H9 (cell line): Measurements from ENCODE around the gene ARSJ. TPM values are rescaled to one million over a fixed set of nuclear protein-coding genes. Genes with fewer than 3 reads are reported as not detected.

ENCODE experiments used
- DNase-seq: peaks from one replicate; pipeline ENCODE4 v3.0.0-alpha.2; 2017
- H2AFZ ChIP-seq: one replicate; pipeline ENCODE4 v1.6.1; 2013; ENCODE audit warnings: mild to moderate bottlenecking, low read length, control low read depth, moderate library complexity
- H2AK5ac ChIP-seq: 2 replicates; pipeline ENCODE4 v1.6.1; 2013; ENCODE audit warnings: low read length, control low read depth, mixed read lengths; ENCODE audit not compliant: insufficient read length
- H2BK120ac ChIP-seq: one replicate; pipeline ENCODE4 v1.6.1; 2013; ENCODE audit warnings: low read depth, mild to moderate bottlenecking, low read length, control low read depth, inconsistent platforms; ENCODE audit not compliant: poor library complexity, severe bottlenecking
- H2BK12ac ChIP-seq: 2 replicates; pipeline ENCODE4 v1.6.1; 2013; ENCODE audit warnings: low read length, control low read depth, mixed read lengths, low read depth; ENCODE audit not compliant: insufficient read length
- H2BK15ac ChIP-seq: 2 replicates; pipeline ENCODE4 v1.6.1; 2013; ENCODE audit warnings: low read depth, low read length, control low read depth
- H2BK20ac ChIP-seq: one replicate; pipeline ENCODE4 v1.6.1; 2013; ENCODE audit warnings: low read depth, mild to moderate bottlenecking, low read length, control low read depth, inconsistent platforms; ENCODE audit not compliant: poor library complexity, severe bottlenecking
- H2BK5ac ChIP-seq: 2 replicates; pipeline ENCODE4 v1.6.1; 2013; ENCODE audit warnings: low read length, control low read depth, mixed read lengths; ENCODE audit not compliant: insufficient read length
- H3K14ac ChIP-seq: 2 replicates; pipeline ENCODE4 v1.6.1; 2013; ENCODE audit warnings: low read length, control low read depth; ENCODE audit not compliant: insufficient read depth
- H3K18ac ChIP-seq: 2 replicates; pipeline ENCODE4 v1.6.1; 2013; ENCODE audit warnings: low read depth, mild to moderate bottlenecking, mixed read lengths, low read length, control low read depth; ENCODE audit not compliant: insufficient read length
- H3K23ac ChIP-seq: 2 replicates; pipeline ENCODE4 v1.6.1; 2013; ENCODE audit warnings: low read length, control low read depth, mixed read lengths, low read depth; ENCODE audit not compliant: insufficient read length
- H3K23me2 ChIP-seq: 2 replicates; pipeline ENCODE4 v1.6.1; 2013; ENCODE audit warnings: low read depth, mild to moderate bottlenecking, mixed read lengths, low read length, control low read depth; ENCODE audit not compliant: insufficient read length, poor library complexity, severe bottlenecking
- H3K27ac ChIP-seq: 2 replicates; pipeline ENCODE4 v1.5.1; 2013; ENCODE audit warnings: low read length, control low read depth, mixed read lengths, low read depth; ENCODE audit not compliant: insufficient read length
- H3K27me3 ChIP-seq: 2 replicates; pipeline ENCODE4 v1.6.1; 2013; ENCODE audit warnings: low read length, control low read depth, inconsistent platforms; ENCODE audit not compliant: insufficient read depth
- H3K4ac ChIP-seq: 2 replicates; pipeline ENCODE4 v1.6.1; 2013; ENCODE audit warnings: low read depth, mild to moderate bottlenecking, control low read depth, inconsistent platforms, low read length, moderate library complexity
- H3K4me1 ChIP-seq: 2 replicates; pipeline ENCODE4 v1.6.1; 2013; ENCODE audit warnings: low read length, control low read depth, inconsistent platforms; ENCODE audit not compliant: insufficient read depth
- H3K4me2 ChIP-seq: 2 replicates; pipeline ENCODE4 v1.6.1; 2013; ENCODE audit warnings: low read length, control low read depth, mixed read lengths; ENCODE audit not compliant: insufficient read length, insufficient read depth
- H3K56ac ChIP-seq: 2 replicates; pipeline ENCODE4 v1.6.1; 2013; ENCODE audit warnings: low read depth, mild to moderate bottlenecking, mixed read lengths, low read length, control low read depth; ENCODE audit not compliant: insufficient read length
- H3K79me1 ChIP-seq: 2 replicates; pipeline ENCODE4 v1.6.1; 2013; ENCODE audit warnings: low read depth, mild to moderate bottlenecking, moderate library complexity, low read length, control low read depth, inconsistent platforms; ENCODE audit not compliant: insufficient read depth, poor library complexity, severe bottlenecking
- H3K79me2 ChIP-seq: 2 replicates; pipeline ENCODE4 v1.6.1; 2013; ENCODE audit warnings: low read length, control low read depth, inconsistent platforms; ENCODE audit not compliant: insufficient read depth
- H3K9ac ChIP-seq: 2 replicates; pipeline ENCODE4 v1.6.1; 2013; ENCODE audit warnings: low read length, control low read depth, mixed read lengths; ENCODE audit not compliant: insufficient read length; ENCODE audit errors: extremely low read depth
- H3K9me3 ChIP-seq: one replicate; pipeline ENCODE4 v1.6.1; 2013; ENCODE audit warnings: low read depth, low read length, inconsistent platforms; ENCODE audit not compliant: control insufficient read depth
- H3T11ph ChIP-seq: one replicate; pipeline ENCODE4 v1.6.1; 2013; ENCODE audit warnings: mild to moderate bottlenecking, low read length, control low read depth, inconsistent platforms
- H4K20me1 ChIP-seq: one replicate; pipeline ENCODE4 v1.6.1; 2013; ENCODE audit not compliant: control insufficient read depth, insufficient read length, insufficient read depth
- H4K5ac ChIP-seq: 2 replicates; pipeline ENCODE4 v1.6.1; 2013; ENCODE audit warnings: low read depth, mild to moderate bottlenecking, mixed read lengths, low read length, control low read depth; ENCODE audit not compliant: insufficient read length
- H4K8ac ChIP-seq: replicated peaks from 2 replicates; pipeline ENCODE4 v1.6.1; 2013; ENCODE audit warnings: low read length, control low read depth, mixed read lengths, low read depth; ENCODE audit not compliant: insufficient read length
- H4K91ac ChIP-seq: 2 replicates; pipeline ENCODE4 v1.6.1; 2013; ENCODE audit warnings: low read depth, mild to moderate bottlenecking, moderate library complexity, mixed read lengths, low read length, control low read depth; ENCODE audit not compliant: insufficient read length
- H3K27ac Mint-ChIP-seq, 3 experiments: 2 replicates in 2 of 3; 3 replicates in 1 of 3; pipeline ENCODE4 v1.8.0; 2020 to 2021; ENCODE audit warnings: mixed read lengths in 3 of 3, mild to moderate bottlenecking in 1 of 3, moderate library complexity in 1 of 3
- H3K27me3 Mint-ChIP-seq: 2 replicates; pipeline ENCODE4 v1.8.0; 2021; ENCODE audit warnings: low read depth, mild to moderate bottlenecking, moderate library complexity, mixed read lengths
- H3K36me3 Mint-ChIP-seq, 3 experiments: 2 replicates in 2 of 3; 3 replicates in 1 of 3; pipeline ENCODE4 v1.8.0; 2020 to 2021; ENCODE audit warnings: low read depth in 3 of 3, mixed read lengths in 3 of 3; ENCODE audit not compliant: insufficient read depth in 1 of 3
- H3K4me1 Mint-ChIP-seq, 2 experiments: 2 replicates each; pipeline ENCODE4 v1.8.0; 2020; ENCODE audit warnings: mixed read lengths in 2 of 2
- H3K4me3 Mint-ChIP-seq, 2 experiments: 2 replicates in 1 of 2; 3 replicates in 1 of 2; pipeline ENCODE4 v1.8.0; 2020 to 2021; ENCODE audit warnings: mild to moderate bottlenecking in 2 of 2, mixed read lengths in 2 of 2, moderate library complexity in 1 of 2
- H3K9me3 Mint-ChIP-seq, 2 experiments: 2 replicates in 1 of 2; 3 replicates in 1 of 2; pipeline ENCODE4 v1.8.0; 2020; ENCODE audit warnings: mild to moderate bottlenecking in 2 of 2, mixed read lengths in 2 of 2, moderate library complexity in 1 of 2
- CTCF ChIP-seq: fragments of 200-600 bp; sonication (generic); conservative IDR thresholded peaks from 3 replicates; pipeline ENCODE4 v1.8.0; 2021; ENCODE audit warnings: antibody characterized with exemption, mild to moderate bottlenecking
- WGBS: extraction: QIAGEN DNeasy Blood & Tissue Kit; methylation state at CpG from one replicate; pipeline ENCODE4 v1.1.7; 2013; ENCODE audit warnings: missing lambda C conversion rate, low lambda C conversion rate, mixed read lengths; ENCODE audit not compliant: insufficient read length; ENCODE audit errors: extremely low coverage; 5-methylcytosine and 5-hydroxymethylcytosine counted together
- total RNA-seq: library from RNA; stranded (reverse); gene quantifications from 2 replicates; pipeline ENCODE4 v1.2.1, GENCODE V29; 2021

The ARSJ gene
- total RNA-seq, 1 experiment from 2014 or later = 1.1 TPM

GRCh38 chr4:113866611-113867010, 112.8 kb downstream of the ARSJ start:
- no peak overlapping the region for H3K9ac ChIP-seq
- no peak overlapping the region for H3K4me2 ChIP-seq
- H3K4ac ChIP-seq = no peak overlapping the region
- no peaks in the 10 kb centered on the region for H4K20me1 ChIP-seq
- H3K18ac ChIP-seq = no peak overlapping the region
- H2BK20ac ChIP-seq = no peak overlapping the region
- Mint-ChIP-seq H3K36me3 (peaks cover 0 to 2% (median 2%) of the 10 kb centered on the region in 3 experiments; a peak in 4 of 7 replicates), H3K27me3 (no peaks in the 10 kb centered on the region), H3K27ac (no peak overlapping the region), H3K9me3 (no peaks in the 10 kb centered on the region), H3K4me3 (no peak overlapping the region), H3K4me1 (peaks cover 13 to 16% of the 10 kb centered on the region in 2 experiments)
- H3K56ac ChIP-seq = no peak overlapping the region
- no peak overlapping the region for H4K91ac ChIP-seq
- DNase-seq = no peak
- H3K23ac ChIP-seq = no peak overlapping the region
- no peak overlapping the region for H3K27ac ChIP-seq
- H3K23me2 ChIP-seq = no peaks in the 10 kb centered on the region
- no peaks in the 10 kb centered on the region for H3K27me3 ChIP-seq
- H4K8ac ChIP-seq = no peak overlapping the region
- H2BK12ac ChIP-seq = no peak overlapping the region
- no peak overlapping the region for H3T11ph ChIP-seq
- H4K5ac ChIP-seq = no peak overlapping the region
- no peak overlapping the region for H2BK5ac ChIP-seq
- WGBS = no CpG with 5 or more reads among the region's 2 CpGs
- no peaks in the 10 kb centered on the region; the same call in 1 of the 2 replicates for H3K4me1 ChIP-seq
- H2AFZ ChIP-seq = no peak overlapping the region
- H3K9me3 ChIP-seq = no peaks in the 10 kb centered on the region
- no peak overlapping the region for H2AK5ac ChIP-seq
- H3K79me2 ChIP-seq = no peaks in the 10 kb centered on the region
- H3K14ac ChIP-seq = no peak overlapping the region
- H2BK120ac ChIP-seq = no peak overlapping the region
- TF ChIP-seq CTCF = no peak
- H2BK15ac ChIP-seq = no peak overlapping the region
- H3K79me1 ChIP-seq = no peaks in the 10 kb centered on the region
